HG02970 (cell line): Measurements from ENCODE around the gene STX8.

Experiments
- ATAC-seq: cut with Tn5 transposase; IDR thresholded peaks from one replicate; pipeline ENCODE4 v1.9.1; 2021; ENCODE audit warnings: mild to moderate bottlenecking, moderate library complexity, moderate number of reproducible peaks; ENCODE audit not compliant: unreplicated experiment, low FRiP score

STX8 gene

DNA sequence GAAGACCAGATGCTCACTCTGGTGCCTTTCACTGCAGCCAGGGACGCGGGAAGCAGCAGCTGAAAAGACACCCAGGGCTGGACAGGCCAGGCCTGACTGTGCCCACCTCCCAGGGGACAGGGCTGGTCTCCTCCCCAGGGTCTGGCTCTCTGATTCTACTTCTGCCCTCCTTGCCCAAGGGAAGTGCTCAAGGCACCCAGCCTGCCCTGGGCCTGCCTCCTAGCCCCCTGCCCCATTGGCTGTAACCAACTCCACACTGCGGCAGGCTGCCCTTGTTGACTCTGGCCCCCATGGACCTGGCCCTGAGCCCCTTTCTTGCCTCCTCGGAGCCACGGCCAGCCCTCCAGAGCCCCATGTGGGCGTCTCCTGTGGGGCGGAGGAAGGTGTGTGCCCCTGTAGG, 341.9 kb downstream of the STX8 start:
- ATAC-seq = no peak

DNA sequence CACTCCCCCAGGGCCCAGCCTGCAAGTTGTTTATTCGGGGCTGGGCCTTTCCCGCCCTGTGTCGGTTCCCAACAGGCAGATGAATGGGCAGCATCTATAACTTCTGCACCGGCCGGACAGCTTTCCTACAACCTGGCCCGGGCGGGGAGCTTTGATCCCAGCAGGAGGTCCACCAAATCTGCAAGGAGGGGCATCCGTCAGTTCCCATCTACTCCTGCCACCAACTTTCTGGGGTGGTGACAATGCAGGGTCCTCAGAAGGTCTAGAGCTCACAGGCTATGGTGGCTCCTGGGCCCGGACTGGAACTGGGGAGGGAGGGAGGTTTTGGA, 342.4 kb downstream of the STX8 start:
- no peak for ATAC-seq

DNA sequence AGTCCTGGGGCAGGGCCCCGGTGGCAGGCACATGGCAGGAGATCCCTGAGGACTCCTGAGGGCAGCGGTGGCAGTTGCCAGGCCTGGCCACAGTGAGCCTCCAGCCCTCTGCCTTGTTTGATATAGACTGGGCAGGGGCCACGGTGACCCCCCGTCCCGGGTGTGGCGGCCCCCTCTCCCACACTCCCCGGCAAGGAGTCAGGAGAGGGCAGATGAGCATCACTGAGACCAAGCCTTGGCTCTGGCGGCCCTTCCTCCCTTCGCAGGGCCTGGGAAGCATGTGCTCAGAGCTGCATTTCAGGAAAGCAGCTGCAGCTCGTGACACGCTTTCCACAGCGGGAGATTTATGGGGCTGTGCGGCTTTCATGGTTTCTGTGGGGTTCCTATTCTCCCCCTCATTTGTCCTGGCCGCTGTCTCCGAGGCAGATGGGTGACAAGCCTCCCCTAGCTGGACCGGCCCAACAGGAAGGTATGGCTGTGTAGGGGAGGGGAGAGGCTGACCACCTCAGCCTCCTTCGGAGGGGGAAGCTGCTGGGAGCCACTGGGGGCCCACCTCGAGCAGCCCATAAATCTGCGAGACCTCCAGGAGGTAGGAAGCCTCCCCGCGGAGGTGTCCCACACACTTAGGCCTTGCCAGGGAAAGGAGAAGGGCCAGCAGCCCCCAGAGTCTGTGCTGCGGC, 342.9 kb downstream of the STX8 start:
- no peak for ATAC-seq

- ATAC-seq = no peak
Observed at GRCh38 chr17:9232155-9232475, 343.5 kb downstream of the STX8 start.

- no peak for ATAC-seq
Observed at GRCh38 chr17:9231449-9232154, 344.0 kb downstream of the STX8 start.

- no peak for ATAC-seq
Observed at GRCh38 chr17:9230861-9231260, 344.8 kb downstream of the STX8 start.

DNA sequence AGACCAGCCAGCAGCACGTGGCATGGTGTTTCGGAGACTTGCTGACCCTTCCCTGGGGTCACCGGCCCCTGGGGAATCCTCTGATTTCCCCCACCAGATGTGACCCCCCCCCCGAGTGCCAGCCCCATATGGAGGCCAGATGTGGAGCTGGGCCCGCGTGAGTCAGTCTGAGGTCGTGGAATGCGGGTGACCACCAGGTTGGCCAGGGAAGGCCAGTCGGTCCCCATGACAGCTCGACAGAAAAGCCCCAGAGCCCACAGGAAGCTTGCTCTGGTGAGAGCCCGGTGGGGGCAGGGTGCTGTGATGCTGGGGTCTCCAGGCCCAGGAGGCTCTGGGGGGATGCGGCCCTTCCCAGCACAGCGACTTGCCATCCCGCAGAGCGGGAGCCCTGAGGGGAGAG, 345.3 kb downstream of the STX8 start:
- ATAC-seq = no peak

- ATAC-seq = no peak
Observed at GRCh38 chr17:9229826-9230201, 345.8 kb downstream of the STX8 start.

GRCh38 chr17:9229160-9229825, 346.3 kb downstream of the STX8 start:
- no peak for ATAC-seq

- ATAC-seq = no peak
Observed at GRCh38 chr17:9228408-9229159, 347.0 kb downstream of the STX8 start.

- ATAC-seq = no peak
Observed at GRCh38 chr17:9227819-9228407, 347.7 kb downstream of the STX8 start.

GRCh38 chr17:9226794-9227135, 348.9 kb downstream of the STX8 start:
- ATAC-seq = no peak

- no peak for ATAC-seq
Observed at GRCh38 chr17:9226130-9226793, 349.4 kb downstream of the STX8 start.

GRCh38 chr17:9225305-9226101, 350.1 kb downstream of the STX8 start:
- ATAC-seq = no peak

DNA sequence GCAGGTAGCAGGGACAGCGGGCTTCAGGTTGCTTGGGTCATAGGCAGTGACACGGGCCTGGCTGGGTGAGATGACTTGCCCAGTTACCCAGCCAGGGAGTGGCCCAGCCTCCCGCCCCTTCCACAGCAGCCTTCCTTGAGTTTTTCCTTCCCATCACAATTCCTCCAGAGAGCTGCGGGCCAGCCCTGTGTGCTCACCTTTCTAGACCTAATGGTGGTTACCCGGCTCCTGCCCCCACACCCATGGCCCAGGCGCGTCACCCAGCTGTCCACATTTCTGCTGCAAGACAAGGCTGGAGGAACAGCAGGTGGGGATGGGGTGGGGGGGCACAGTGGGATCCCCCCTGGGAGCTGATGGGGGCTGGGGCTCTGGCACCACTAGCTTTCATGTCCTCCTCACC, 351.1 kb downstream of the STX8 start:
- ATAC-seq = no peak

DNA sequence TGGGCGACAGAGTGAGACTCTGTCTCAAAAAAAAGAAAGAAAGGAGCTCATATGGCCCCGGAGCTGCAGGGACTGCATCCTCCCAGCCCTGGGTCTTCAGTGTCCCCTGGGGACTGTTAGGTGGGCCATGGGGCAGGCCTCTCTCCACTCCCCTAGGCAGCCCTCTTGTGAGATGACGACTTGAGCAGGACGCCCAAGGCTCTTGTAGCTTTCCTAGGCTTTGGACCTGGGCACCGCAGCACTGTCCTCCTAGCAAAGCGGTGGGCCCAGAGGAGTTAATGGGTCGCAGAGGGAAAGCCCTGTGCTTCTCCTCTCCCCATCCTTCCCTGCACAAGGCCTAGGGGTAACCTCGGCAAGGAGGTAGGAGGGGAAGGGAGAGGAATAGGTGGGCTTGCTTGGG, 352.1 kb downstream of the STX8 start:
- no peak for ATAC-seq

DNA sequence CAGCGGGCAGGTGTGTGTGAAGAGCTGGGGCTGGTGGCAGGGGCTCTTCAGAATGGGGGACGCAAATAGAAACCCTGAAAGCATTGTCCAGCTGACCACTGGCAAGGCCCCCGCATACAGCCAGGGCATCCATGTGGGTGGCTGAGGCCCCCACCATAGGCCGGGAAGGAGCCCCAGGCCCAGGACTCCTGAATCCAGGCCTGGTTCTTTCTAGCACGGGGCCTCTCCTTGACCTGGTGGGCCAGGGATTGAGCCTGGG, 353.8 kb downstream of the STX8 start:
- no peak for ATAC-seq

DNA sequence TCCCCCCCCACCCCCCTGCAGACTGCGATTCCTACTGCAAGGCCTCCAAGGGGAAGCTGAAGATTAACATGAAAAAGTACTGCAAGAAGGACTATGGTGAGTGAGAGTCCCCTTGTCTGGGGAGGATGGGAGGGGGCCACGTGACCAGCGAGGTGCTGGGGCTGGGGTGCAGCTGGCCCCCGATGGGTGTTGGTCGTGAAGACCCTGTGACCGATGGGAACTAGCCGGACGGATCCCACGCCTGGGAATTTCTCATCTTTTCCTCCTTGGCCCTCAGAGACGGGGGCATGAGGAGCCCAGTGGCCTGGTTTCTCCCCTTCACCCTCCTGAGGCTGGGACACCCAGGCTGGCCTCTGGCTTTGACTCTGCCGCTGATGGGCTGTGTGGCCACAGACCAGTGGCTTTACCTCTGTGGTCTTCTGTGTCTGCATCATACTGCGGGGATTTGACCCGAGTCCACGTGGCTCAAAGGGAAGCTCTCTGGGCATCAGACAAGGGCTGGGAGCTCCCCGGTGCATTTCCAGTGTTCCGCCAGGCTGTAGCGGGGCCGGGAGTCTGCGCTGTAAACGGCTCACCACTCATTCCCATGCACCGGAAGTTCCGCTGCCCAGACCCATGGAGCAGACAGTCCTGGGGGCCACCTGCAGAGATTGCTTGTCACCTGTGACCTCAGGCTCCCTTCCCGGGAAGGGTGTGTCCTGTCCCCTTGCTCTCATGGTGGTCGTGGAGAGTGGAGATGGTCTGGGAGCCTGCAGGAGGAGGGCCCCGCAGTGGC, 354.3 kb downstream of the STX8 start:
- no peak for ATAC-seq

DNA sequence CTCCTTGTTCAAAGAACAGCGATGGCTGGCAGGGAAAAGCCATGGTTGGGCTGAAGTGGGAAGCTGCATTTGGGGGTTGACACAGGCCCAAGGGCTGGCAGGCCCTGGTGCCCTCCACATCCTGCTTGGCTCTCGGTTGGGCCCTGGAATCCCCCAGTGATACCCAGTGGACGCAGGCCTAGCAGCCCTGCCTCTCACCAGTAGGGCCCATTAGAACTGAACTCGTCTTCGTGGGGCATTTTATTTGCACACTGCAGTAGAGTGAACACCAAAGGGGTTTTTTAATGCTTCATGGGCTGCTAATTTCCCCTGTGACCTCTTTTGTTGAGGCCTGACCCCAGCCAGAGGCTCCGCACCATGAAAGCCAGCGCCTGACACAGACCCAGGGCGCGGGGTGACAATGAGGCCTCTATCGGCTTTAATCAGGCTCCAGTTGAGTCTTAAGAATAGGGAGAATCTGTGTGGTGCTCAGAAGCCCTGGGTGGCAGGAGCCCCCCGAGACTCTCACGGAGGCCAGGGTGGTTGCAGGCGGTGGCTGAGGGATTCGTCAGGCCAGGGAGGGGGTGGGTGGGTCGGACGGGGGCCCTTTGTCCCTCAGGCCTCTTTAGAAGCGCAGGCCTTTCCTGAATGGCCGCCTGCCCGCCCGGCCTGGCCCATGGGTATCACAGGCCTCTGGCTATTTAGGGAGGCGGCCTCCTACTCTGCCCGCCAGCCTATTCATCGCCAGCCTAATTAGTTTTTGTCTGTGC, 355.0 kb downstream of the STX8 start:
- ATAC-seq = no peak
